HG02981 (cell line): ENCODE measurements around the gene PMPCA.
"Not testable (repeated sequence)": the region's sequence is repeated elsewhere in the genome, so short reads cannot be mapped to it uniquely, and the experiment has no call there.

Experiments
- ATAC-seq: cut with Tn5 transposase; IDR thresholded peaks from one replicate; pipeline ENCODE4 v1.9.1; 2021; ENCODE audit warnings: mild to moderate bottlenecking, moderate library complexity; ENCODE audit not compliant: unreplicated experiment

PMPCA gene

DNA sequence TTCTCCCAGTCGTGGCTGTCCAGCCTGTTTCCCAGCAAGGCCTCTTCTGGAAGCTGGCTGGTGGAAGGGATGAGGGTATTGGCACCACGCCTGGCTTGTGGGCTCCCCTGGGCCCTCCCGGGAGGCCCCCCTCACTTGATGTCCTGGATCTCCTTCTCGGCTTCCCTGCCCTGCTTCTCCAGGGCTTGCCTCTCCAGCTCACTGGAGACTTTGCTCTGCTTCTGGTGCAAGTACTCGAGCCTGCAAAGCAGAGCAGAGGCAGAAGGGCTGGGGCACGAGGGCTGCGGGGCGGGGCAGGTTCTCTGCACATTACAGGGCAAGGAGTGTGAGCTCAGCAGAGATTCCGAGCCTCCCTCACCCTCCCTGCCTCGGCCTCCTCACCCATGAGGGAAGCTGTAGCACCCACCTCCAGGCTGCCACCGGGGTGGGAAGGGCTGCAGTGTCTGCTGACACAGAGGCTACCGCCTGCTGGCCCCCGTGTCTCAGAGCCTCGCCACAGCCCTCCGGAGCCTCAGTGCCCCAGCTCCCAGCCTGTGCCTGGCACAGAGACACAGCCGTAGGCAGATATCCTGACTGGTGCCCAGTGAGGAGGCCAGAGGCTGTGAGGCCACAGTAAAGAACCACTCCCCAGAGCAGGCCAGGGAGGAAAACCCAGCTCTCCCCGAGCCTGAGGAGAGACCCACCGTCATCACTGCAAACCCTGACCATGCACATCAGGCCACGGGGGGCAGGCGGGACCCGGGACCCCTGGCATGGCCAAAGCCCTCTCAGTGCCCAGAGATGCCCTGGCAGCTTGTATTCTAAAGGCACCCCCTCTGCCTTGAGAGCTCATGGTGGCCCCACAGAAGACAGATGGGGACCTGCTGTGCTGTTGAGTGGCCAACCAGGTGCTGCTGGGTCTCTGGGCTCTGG is 17.7 kb upstream of the PMPCA start:
- no peak for ATAC-seq

DNA sequence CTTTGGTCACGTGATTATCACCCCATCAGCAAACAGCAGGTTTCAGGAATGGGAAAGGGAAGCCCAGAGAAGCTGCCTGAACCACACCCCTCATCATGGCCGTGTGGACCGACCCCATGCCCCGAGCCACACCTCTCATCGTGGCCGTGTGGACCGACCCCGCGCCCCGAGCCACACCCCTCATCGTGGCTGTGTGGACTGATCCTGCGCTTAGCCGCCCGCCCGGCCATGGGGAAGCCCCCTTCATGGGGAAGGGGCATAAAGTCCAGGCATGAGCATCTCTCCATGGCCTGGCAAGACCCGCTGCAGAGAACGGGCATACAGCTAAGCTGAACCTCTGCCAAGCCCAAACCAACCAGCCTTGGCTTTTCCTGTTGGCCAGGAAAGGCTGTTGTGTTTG is 16.9 kb upstream of the PMPCA start:
- ATAC-seq: no peak

DNA sequence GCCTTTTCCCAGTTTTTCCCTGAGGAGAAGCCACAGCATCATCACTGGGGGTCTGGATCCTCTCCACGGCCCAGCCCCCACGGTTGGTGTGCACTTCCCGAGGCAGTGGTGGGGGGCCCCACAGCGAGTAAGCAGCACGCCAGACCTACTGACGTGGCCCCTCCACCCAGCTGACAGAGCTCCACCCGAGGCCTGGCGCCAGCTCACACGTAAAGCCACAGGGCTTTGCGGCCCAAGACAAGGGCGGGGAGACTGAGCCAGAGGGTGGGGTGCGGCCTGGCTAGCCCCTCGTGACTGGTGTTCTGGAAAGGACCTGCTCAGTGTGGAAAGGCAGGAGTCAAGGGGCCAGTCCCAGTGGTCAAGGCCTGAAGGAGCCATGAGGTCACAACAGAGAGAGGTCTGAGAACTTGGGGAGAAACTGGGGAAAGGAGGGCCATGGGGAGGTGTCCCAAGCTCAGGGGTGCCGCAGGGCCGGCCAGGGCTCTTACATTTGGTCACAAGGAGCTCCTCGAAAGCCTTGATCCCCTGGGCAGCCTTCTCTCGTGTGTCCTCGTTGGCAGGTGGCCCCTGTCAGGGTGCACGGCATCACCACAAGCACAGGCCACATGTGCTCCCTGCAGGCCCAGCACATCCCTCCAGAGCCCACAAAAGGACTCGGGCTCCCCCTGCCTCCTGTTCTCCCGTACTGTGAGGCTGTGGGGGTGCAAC is 16.0 kb upstream of the PMPCA start:
- no peak for ATAC-seq

DNA sequence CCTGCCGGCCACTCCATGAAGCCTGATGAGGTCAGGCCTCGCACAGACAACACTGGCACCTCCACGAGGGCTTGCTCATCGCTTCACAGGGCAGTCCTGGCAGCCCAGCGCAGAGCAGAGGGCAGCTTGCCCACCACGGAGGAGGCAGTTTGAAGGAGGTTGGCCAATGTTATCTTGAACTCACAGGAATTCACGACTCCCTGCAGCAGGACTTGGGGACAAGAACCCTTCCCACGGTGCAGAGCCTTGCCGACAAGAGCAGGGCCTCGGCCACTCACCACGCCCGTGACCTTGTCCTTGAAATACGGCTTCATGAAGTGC is 15.5 kb upstream of the PMPCA start:
- ATAC-seq: no peak

DNA sequence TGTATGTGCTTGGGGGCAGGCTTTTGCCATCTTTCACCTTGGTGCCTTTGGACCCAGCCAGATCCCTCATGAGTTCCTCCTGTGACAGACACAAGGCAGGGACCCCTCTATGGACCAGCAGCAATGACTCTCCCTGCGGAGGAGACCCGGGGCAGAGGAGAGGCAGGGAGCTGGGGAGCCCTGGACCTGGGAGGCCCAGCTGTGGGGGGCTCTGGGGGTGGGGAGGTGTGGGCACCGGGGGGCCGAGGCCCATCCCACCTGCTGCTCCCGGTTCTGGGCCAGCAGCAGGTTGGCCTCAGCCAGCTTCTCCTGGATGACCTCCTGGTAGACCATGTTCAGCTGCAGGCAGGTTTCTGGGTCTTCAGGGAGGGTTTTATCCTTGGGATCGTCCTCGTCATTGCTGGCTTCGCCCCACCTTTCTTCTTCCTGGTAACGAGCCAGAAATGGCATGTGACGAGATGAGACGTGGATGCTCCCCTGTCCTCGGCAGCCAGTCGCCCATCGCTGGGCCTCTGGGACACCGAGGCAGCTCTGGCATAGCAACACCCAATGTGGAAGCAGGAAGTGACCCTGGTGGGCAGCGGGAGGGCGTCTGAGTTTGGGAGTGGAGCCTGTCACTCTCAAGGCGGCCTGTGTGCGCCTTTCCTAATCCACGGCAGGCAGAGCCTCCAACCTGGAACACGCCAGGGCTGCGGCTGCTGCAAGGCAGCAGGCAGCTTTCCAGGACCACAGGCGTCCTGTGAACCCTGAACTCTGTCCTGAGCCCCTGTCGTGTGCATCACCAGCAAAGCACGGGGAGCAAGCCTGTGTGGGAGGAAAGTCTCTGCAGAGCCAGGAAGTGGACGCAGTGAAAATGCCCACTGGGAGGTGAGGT is 14.9 kb upstream of the PMPCA start:
- no peak for ATAC-seq

DNA sequence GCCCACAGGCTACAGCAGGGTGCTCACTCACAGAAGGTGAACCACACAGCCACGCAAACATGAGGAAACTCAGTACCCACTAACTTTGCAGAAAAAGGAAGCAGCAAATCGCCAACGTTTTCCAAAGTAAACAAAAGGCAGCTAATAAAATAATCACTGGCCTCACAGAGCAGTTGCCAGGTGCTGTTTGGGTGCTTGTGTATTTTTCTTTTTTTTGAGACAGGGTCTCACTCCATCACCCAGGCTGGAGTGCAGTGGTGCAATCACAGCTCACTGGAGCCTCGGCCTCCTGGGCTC is 14.3 kb upstream of the PMPCA start:
- no peak for ATAC-seq

DNA sequence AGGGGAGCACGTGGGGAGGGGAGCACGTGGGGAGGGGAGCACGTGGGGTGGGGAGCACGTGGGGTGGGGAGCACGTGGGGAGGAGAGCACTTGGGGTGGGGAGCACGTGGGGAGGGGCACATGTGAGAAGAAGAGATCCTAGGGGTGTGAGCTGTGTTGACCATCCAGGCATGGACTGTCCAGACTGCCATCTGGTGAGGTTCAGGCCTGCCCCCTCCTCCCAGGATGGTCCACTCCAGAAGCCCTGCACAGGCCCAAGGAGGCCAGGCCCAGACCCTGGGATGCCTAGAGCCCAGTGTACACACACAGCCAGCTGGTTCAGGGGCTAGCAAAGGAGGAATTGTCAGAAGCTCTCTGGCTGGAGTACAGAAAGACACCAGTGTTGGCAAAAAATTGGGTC is 12.8 kb upstream of the PMPCA start:
- no peak for ATAC-seq

DNA sequence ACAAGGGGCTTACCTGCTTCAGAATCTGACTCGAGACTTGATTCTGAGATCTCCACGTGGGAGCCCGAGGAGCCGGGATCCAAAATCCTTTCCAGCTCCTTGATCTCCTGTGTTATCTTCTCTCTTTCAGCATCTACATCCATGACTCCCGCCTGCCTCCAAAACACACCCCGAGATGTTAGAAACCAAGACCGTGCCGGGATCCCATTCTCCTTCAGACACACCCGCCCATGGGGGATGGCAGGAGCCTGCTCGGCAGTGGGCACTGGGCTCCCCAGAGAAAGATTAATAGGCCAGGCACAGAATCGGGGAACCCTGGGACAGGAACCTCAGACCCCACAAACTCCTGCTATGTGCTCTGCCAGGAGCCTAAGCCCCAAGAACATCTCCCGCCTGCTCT is 12.2 kb upstream of the PMPCA start:
- no peak for ATAC-seq

DNA sequence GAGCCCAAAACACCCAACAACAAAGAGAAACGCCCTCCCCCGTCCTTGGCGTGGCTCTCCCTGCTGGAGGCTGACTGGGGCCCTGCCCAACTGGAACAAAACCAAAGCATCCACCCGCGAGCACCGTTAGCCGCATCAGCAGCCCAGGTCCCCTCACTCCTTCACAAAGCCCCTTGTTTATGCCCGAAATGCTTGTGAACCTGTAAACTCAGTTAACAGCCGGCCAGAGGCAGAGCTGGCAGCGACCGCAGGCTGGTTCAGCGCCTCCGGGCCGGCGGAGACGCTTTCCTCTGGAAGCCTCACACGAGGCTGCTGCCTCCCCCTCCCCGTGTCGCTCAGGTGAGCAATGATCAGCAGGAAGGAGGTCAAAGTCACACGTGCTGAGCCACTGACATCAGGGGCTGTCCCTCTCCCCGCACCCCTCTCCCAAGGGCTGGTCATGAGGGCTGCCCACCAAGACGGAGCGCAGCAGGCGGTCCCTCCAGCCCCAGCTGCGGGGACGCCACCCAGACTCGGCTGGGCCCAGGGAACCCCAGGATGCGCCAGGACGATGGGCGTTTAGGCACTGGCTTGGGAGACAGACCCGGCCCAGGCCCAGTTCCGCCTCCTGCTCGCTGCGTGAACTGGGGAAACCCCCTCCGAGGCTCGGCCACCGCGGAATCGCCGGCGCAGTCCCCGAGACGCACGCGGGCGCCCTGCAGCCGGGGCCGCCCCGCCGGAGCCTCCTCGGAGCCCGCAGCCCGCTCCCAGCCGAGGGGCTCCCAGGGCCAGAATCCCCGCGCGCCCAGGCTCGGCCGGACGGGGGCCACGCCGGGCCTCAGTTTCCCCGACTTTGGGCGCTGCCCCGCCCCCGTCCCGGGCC is 11.1 kb upstream of the PMPCA start:
- ATAC-seq: no peak

DNA sequence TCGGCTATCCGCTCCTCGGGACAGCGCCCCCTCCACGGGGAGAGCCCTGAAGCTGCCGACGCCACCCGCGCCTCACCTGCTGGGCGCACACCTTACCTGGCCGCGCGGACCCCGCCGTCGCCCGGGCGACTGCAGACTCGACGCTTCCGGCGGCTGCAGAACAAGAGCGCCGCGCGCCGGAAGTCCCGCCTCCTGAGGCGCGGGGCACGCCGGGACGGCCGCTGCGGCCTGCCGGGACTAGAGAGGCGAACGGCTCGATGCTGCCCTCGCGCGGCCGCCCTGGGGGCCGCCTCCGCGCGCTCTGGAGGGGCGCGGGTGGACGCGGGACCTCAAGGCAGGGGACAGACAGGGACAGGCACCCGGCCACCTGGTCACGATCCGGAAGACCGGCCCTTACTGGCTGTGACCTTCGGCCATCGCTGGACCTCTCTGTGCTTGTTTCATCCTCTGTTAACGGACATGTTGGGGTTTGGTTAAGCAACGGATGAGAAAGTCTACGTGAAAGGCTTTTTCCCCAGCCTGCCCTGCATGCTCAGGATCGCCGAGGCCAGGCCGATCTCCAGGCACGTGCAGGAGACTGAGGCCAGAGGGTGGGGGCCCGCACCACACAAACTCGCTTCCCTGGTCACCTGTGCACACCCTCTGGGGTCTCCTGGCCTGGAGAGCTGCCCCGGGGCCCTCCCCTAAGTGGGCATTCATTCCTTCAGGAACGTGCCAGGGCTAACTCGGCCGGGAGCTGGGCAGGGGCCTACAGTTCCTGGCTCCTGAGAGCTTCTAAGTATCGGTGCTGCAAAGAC is 10.2 kb upstream of the PMPCA start, which contains the start of gene SNAPC4:
Gene SNAPC4 (minus strand): TSS at position 133 of the 797 bp plus-strand sequence. CDS start 1,742 bp downstream, outside the sequence.
- ATAC-seq: peak; percentile 67

DNA sequence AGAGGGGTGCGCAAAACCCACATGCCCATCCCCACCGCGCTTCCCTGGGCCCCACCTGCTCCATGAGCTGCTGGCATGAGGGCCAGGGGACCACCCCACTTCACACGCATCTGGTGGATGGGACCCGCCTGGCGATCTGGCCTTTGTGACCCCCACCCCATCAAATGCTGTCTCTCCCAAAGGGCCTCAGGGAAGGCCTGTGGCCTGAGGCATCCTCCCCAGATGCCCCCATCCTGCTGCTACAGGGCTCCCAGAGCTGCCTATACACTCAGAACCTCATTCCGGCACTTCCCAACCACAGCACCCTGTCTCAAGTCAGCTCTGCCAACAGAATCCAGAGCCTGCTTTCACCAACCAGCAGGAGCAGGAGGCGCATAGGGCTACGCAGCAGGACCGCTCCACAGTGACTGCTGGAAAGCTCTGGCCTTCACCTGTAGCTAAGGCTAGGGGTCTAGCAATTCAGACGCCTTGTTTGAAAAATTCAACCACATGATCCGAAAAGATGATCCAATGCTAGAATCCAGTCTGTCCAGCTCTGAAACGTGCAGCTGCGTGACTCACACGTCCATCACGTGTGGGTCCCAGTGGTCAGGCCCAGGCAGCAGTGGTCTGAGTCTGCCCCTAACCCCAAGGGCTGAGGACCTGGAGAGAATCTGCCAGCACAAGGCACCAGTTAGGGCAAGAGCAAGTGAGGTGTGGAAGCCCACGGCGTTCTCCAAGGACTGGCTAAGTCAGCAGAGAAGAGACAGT is 9.1 kb upstream of the PMPCA start:
- ATAC-seq: no peak

DNA sequence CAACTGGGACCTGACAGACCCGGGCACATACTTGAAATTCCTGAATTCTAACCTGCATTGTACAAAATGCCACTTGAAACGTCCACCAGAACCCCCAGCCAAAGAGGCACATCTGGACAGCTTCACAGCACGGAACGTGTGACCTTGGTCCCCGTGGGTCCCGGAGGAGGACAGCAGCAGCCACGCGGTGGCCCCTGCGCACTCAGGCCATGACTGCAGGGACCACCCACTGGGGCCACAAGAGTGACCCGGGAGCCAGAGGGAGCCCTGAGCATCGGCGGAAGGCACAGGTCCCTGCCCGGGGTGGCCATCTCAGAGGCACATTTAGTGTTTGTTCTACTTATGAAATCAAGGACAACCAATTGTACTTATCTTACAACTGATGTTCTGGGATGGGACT is 8.4 kb upstream of the PMPCA start:
- no peak for ATAC-seq

DNA sequence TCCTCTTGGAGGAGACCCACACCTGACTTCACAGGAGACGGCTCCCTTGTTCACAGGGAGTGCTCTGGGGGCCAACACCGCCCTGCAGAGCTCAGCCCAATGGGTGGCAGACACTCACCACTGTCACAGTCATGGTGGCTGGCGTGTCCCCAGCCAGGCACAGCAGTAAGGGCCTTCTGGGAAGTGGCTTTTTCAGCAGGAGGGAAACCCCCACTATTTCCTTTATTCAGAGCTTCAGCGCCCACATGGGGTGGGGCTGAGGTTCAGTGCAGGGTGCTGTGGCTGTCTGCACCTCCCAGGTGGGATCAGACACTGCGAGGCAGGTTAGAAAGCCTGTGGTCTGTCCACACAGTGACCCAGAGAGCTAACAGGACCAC is 6.9 kb upstream of the PMPCA start:
- no peak for ATAC-seq

DNA sequence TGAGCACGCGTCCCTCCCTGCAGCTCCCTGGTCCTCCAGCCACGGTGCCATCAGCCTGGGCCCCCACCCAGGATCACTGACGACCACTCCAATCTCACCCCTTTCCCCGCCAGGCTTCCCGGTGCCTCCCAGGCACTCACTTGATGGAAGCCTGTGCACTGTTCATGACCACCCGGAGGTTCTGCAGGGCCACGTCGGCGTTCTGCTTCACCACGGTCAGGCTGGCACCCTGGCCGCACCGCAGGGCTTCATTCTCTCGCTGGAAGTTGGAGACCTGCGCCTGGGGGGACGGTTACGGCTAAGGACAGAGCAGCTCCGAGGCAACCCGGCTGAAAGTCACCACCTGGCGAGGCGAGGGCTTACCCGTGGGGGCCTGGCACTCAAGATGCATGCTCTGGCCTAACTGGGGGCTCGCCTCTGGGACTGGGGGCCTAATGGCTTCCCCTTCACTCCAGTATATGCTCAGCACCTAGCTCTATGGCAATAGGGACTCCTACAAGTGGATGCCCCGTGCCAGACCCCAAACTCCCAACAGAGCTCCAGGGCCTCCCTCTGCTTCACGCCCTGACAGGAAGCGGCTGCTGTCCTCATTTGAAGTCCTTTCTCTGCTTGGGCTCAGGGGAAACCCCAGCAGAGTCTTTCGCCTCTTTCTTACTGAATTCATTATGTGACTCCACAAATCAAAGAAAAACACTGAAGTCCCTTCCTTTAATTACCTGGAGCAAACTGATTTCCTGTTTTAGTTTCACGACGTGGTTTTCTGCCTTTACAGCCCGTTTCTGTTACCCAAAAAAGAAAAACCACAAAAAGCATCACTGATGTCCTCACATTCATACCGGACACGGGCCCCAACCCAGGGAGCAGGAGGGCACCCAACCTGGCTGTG is 6.3 kb upstream of the PMPCA start:
- no peak for ATAC-seq

DNA sequence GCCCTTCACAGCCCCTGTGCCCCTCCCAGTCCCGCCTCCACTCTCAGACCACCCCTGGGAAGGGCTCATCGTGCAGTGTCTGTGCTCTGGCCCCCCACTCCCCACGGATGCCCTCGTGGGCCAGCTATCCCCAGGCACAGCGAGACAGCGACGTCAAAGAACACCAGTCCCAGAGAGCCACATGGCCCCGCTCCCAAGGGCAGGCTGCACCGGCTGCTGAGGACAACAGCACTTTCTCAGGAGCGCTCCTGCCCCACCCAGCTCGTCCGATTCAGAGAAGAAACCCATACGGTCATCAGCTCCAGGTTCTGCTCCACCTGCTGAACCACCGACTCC is 5.7 kb upstream of the PMPCA start:
- no peak for ATAC-seq

DNA sequence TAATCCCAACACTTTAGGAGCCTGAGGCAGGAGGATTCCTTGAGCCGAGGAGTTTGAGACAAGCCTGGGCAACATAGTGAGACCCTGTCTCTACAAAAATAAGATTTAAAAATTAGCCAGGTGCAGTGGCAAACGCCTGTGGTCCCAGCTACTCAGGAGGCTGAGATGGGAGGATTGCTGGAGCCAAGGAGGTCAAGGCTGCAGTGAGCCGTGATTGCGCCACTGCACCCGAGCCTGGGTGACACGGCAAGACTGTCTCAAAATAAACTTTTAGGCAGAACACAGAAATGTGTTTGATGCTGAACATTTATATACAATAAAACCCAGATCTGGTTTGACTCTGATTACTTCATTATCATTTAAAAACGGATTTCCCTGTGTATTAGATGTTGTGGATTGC is 5.0 kb upstream of the PMPCA start:
- no peak for ATAC-seq

DNA sequence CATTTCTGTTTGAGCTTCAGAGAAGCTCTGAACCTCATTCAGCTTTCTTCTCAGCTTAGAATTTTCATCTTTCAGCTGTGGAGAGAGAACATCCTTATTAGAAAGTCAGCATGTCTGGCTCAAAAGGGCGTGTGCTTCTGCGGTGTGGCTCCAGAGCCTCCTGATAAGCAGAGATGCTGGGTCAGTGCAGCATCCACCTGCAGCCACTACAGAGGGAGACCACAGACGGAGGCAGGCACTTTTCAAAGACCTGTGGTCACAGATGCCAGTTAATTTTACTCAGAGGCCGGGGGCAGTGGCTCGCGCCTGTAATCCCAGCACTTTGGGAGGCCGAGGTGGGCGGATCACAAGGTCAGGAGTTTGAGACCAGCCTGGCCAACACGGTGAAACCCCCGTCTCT is 4.6 kb upstream of the PMPCA start:
- ATAC-seq: not testable (repeated sequence)

DNA sequence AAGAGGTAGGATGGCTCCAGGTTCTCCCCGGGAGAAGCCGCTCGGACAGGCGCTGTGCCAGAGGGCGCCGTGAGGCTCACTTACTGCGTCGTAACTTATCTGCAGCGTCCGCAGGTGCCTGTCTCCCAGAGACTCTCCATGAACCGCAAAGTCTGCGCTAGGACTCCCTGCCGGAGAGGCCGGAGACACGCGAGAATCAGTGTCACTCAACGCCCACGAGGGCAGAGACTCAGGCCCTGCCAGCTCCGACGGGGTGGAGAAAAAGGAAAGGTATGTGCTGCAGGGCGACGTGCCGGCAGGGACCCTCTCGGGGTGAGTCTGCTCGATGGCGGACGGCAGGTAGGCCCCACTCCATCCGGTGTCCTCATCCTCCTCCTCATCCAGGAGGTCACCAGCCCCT is 3.4 kb upstream of the PMPCA start:
- not testable (repeated sequence) for ATAC-seq
